Raji (cell line): ENCODE results near the gene OR10P1.

Source experiments
- POLR2A ChIP-seq: IDR thresholded peaks from 2 replicates; pipeline ENCODE4 v1.6.1; 2011; ENCODE audit warnings: low read depth, low read length, control low read depth; ENCODE audit not compliant: insufficient read depth

Gene OR10P1

GRCh38 chr12:55642669-55643068, 6.0 kb downstream of the OR10P1 start:
- TF ChIP-seq POLR2A: no peak

DNA sequence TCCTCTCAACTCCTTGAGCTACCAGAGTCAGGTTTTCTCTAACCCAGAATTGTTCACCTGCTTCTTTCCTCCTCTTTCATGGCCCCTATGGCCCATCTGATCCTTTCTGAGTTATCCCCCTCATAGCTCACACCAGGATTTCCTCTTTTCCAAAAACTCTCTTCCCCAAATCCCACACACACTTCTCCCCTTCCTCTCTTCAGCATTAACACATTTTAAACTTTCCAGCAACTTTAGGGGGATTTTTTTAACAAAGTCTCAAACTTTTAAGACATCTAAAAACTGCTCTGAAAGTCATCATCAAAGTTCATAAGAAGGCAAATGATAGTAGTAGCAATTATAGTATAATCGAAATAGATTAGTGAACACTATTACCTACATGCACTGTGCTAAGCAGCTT, 7.9 kb downstream of the OR10P1 start:
- TF ChIP-seq POLR2A: no peak

- no peak for TF ChIP-seq POLR2A
Measured at GRCh38 chr12:55647027-55647426, 10.3 kb downstream of the OR10P1 start.

- TF ChIP-seq POLR2A: no peak
Measured at GRCh38 chr12:55651299-55651683, 14.6 kb downstream of the OR10P1 start.

GRCh38 chr12:55652352-55652751, 15.7 kb downstream of the OR10P1 start:
- TF ChIP-seq POLR2A: no peak

DNA sequence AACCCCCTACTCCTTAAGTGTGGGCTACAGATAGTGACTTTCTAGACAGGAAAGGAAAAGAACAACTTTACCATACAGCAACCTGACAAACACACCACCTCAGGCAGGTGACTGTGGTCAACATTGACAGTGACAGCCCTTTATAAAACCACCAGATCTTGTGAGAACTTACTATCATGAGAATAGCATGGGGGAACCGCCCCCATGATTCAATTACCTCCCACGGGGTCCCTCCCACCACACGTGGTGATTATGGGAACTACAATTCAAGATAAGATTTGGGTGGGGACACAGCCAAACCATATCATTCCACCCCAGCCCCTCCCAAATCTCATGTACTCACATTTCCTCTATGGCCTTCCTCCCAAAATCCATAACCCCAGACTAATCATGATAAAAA, 16.3 kb downstream of the OR10P1 start:
- TF ChIP-seq POLR2A: no peak

- TF ChIP-seq POLR2A: no peak
Measured at GRCh38 chr12:55654511-55655214, 18.0 kb downstream of the OR10P1 start.

DNA sequence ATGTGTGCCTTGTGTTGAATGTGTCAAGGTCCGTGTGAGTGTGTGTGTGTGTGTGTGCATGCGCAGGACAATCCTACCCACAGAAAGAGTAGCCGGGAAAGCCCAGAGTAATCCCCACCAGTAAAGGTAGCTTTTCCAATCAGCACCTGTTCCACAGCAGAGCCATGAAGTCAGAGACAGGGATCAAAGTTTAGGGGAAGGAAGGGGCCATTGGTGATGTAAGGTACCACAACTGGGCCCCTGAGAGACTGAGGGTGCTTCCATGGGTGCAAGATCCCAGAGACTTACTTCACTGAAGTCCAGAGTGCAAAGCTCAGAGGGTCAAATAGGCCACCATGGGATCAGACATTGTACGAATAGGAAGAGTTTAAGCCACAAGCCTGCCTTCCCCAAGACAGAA, 20.5 kb downstream of the OR10P1 start:
- no peak for TF ChIP-seq POLR2A

- TF ChIP-seq POLR2A: no peak
Measured at GRCh38 chr12:55658212-55658611, 21.5 kb downstream of the OR10P1 start.

DNA sequence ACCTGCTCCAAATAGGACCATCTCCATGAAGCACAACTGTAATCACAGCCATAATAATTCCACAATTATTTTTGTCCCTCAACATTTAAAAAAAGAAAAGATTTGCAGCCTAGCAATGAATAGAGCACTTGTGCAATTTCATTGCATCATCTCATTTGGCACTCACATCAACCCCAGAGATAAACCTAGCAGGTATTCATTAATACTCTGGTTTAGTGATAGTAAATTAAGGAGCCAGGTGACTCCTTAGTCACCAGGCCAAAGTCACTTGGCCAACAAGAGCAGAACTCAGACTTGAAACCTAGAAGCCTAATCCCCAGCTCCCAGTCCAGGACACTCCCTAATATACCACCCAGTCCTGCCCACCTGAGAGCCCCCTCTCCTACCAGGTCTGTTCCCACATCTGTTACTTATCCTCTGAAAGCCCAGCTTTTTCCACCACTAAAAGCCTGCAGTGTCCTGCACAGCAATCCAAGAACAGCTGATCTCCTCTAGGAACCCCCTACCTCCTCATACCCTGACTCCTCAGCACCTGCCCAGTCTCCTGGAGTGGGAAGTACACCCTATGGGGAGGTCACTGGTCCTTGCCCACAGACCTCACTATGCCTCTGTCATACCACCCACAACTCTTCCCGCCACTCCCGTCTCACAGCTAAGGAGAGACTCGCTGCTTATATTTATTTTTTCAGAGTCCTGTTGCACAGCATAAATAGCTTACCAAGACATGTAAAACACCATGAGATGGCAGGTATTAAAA, 22.1 kb downstream of the OR10P1 start:
- TF ChIP-seq POLR2A: no peak

DNA sequence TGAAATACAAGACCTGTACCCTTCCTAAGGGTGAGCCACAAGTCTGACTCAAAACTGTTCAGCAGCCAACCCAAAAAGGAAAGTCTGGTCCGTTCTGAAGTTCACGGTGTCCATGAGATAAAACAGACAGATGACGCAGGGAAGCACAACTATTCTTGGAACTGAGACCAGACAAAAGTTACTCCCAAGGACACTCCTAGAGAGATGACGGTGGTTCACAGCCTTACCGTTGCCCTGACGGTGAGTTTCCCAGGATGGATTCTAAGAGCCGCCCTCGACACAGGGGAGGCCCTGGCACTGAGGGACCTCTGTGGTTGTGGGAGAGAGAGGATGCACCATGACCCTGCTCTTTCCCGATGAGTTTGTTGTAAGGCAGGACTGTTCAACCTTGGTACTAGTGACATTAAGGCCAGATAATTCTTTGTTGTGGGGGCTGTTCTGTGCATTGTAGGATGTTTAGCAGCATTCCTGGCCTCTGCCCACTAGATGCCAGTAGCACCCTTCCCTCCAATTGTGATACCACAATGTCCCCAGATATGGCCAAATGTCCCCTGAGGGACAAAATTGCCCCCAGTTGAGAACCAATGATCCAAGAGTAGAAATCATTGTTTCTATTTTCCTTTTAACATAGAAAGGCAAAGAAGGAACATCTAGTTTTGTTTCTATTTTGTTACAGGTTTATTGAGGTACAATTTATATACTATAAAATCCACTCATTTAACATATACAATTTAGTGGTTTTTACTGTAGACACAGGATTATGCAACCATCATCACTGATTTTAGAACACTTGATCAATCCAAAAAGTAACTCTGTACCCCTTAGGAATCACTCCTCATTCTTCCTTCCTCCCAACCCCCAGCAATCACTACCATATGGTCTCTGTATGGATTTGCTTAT, 23.0 kb downstream of the OR10P1 start:
- TF ChIP-seq POLR2A: no peak

GRCh38 chr12:55663391-55663790, 26.7 kb downstream of the OR10P1 start:
- no peak for TF ChIP-seq POLR2A

- no peak for TF ChIP-seq POLR2A
Measured at GRCh38 chr12:55664826-55665225, 28.1 kb downstream of the OR10P1 start.

GRCh38 chr12:55666508-55666907, 29.8 kb downstream of the OR10P1 start:
- no peak for TF ChIP-seq POLR2A

GRCh38 chr12:55670276-55670675, 33.6 kb downstream of the OR10P1 start:
- no peak for TF ChIP-seq POLR2A
